OCI-M2 (cell line): ENCODE data around the gene TMCO6.
"Not testable (repeated sequence)": the region's sequence is repeated elsewhere in the genome, so short reads cannot be mapped to it uniquely, and the experiment has no call there.

Source experiments
- DNase-seq: peaks from one replicate; lab custom pipeline; 2025; ENCODE audit not compliant: unreplicated experiment; lab: John Stamatoyannopoulos, UW

TMCO6 gene

DNA sequence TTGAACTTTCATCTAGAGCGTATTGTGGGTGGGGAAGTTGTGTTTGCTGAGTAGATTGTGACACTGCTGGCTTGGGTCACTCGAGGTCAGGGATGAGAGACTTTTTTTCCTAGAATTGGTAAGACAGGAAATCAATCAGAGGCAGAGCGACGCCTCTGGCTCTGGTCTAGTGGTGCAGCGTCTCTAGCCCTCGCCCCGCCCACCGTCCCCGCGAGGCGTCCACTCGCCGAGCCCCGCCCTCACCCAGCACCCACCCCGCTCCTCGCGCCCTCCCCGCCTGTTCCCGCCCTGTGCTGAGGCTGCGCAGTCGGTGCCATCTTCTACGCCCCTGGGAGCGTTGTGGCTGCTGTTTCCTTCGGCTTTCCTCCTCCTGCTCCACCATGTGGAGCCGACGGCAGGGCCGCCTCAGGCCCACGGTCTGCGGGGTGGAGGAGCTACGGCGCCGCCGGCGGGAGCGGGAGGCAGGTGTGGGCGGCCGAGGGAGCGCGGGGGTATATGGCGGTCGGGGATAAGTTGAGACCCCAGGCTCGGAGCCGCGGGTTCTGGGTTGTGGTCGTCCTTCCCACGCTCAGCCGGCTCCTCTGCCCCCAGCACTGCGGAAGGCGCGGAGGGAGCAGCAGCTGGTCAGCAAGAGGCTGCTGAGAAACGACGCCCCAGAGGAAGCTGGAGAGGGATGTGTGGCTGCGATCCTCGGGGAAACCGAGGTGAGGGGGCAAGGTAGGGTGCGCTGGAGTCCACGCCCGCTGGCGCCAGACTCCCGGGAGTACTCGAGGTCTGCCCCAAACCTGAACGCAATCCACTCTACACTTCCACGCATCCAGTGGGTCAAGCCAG is at the start of gene TMCO6:
TMCO6 (plus strand) TSS at position 304 of the 834 bp plus-strand sequence; CDS start at position 381, 77 bp downstream.
- DNase-seq = peak; percentile 89

DNA sequence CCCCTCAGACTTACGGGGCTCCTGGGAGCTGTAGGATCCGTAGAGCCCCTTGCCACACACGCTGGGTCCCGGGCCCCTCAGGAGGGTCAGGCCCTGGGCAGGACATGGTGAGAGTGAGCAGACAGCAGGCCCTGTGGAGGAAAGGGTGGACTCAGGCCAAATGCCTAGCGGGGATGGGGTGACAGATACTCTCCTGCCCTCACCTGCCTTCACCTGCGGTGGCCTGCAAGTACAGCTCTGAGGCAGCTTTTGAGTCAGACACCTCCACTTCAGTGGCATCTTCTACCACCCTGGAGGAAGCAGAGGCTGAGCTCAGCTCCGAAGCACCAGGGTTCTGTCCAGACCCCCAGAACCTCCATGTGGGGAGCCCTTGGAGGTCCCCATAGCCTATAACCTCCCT is 48.4 kb upstream of the TMCO6 start:
- DNase-seq = no peak

GRCh38 chr5:140591747-140592372 is 47.4 kb upstream of the TMCO6 start:
- no peak for DNase-seq

GRCh38 chr5:140593070-140593469 is 46.2 kb upstream of the TMCO6 start:
- not testable (repeated sequence) for DNase-seq

DNA sequence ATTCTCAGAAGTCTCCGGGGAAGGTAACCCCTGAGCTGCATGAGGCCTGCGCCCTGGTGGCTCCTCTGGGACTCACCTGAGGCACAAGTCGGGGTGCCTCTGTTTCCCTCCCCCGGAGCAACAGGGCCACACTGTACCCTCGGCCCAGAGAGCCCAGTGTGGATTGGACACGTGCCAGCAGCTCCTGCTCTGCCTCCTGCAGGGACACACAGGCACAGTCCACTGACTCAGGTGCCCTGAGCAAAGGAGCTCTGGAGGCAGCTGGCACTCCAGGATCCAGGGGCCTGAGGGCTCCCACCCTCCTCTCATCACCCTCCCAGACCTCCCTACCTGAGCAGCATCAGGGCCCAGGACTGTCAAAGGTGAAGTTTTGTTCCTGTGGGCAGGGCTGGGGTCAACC is 45.1 kb upstream of the TMCO6 start:
- no peak for DNase-seq

GRCh38 chr5:140595538-140596300 is 43.5 kb upstream of the TMCO6 start:
- no peak for DNase-seq

GRCh38 chr5:140596321-140596741 is 42.9 kb upstream of the TMCO6 start:
- no peak for DNase-seq

- DNase-seq = no peak
Observed at GRCh38 chr5:140598836-140599235, 40.4 kb upstream of the TMCO6 start.

DNA sequence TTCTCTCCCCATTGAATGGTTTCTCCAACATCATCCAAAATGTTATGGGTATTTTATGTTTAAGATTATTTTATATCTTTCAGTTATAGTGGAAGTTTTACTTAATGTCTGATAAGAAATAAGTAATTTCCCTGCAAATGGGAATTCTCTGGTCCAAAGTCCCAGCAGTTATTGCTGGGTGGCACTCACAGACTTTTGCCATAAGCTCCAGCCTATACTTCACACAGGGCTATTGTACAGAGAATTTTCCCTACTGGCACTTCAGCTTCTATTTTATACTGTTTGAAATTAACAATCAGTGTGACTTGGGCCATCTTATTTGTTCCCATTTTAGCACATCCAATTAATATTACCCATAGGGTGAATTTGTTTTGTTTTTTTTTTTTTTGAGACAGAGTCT is 39.2 kb upstream of the TMCO6 start:
- DNase-seq = no peak

DNA sequence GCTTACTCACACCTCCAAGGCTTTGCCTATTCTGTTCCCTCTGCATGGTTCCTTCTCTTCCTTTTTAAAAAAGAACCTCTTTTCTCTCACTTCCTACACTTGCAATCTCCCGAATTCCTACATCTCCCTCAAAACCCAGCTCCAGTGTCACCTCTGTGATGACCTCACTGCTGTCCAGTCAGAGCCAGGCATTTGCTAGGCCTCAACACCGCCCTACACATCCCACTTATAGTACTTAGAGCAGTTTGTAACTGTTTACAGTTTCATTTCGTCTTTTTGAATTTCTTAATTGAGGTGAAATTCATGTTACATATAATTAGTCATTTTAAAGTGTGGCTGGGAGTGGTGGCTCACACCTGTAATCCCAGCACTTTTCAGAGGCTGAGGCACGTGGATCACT is 37.1 kb upstream of the TMCO6 start:
- DNase-seq = no peak

- DNase-seq = not testable (repeated sequence)
Observed at GRCh38 chr5:140603446-140603698, 35.9 kb upstream of the TMCO6 start.

DNA sequence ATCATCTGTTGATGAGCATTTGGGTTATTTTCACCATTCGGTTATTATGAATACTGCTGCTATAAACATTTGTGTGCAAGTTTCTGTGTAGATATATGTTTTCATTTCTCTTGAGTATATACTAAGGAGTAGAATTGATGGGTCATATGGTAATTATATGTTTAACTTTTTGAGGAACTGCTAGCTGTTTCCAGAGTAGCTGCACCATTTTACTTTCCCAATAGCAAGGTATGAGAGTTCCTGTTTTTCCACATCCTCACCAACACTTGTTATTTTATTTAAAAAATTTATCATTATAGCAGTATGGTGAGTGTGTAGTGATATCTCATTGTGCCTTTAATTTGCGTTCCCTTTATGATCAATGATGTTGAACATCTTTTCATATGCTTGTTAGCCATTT is 35.5 kb upstream of the TMCO6 start:
- no peak for DNase-seq

DNA sequence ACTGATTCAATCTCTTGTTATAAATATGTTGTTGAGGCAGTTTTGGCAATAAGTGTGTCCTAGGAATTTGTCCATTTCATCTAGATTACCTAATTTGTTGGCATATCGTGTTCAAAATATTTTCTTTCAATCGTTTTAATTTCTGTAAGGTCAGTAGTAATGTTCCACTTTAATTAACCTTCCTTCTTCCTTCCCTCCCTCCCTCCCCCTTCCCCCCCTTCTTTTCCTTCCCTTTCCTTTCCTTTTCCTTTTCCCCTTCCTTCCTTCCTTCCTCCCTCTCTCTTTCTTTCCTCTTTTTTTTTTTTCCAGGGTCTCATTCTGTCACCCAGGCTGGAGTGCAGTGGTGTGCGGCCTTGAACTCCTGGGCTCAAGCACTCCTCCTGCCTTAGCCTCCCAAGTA is 33.4 kb upstream of the TMCO6 start:
- DNase-seq = no peak

GRCh38 chr5:140607031-140607430 is 32.2 kb upstream of the TMCO6 start:
- no peak for DNase-seq

DNA sequence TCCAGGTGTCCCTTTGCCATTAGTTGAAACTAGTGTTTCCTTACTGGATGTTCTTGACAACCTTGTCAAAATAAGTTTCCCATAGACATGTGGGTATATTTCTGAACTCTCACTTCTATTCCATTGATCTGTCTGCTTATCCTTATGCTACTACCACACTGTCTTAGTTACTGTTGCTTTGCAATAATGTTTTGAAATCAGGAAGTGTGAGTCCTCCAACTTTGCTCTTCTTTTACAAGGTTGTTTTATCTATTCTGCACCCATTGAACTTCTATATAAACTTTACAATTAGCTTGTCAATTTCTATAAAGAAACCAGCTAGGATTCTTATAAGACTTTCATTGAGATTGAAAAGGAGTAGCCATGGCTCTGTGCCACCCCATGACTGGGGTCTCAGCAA is 30.5 kb upstream of the TMCO6 start:
- no peak for DNase-seq

- no peak for DNase-seq
Observed at GRCh38 chr5:140609126-140609525, 30.1 kb upstream of the TMCO6 start.

GRCh38 chr5:140611020-140611521 is 28.2 kb upstream of the TMCO6 start:
- DNase-seq = peak; percentile 23

DNA sequence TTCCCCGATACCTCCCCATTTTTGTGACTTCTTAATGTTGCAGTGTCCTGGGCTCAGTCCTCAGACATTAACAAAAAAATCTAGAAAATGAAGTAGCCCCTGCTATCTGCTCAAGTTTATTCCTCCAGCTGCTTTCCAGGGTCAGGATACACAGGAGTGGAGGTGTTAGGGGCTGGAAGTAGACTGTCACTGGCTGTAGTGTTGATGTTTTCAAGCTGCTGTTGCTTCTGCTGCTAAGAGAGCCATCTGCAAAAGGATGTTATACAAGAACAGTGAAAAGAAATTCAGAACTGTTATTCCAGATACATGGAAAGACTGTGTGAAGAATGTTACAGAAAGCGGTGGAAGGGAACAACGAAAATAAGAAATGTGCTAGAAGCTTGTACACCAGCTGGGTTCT is 16.9 kb upstream of the TMCO6 start:
- DNase-seq = no peak

DNA sequence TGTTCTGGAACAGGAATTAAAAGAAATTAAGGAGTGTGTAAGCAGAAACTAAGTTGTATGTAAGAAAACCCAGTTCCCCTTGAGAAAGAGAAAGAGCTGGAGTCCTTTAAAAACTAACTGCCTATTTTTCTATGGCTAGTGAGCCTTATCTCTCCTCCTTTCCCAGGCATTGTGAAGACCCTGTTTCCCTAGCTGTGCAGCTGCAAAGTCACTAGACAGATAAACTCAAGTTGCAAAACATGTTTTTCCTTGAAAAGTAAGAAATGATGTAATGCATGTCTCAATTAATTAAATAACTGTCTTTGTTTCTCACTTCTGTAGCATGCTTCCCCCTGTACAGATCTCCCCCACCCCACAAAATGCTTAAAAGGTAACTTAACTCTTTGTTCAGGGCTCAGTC is 16.2 kb upstream of the TMCO6 start:
- DNase-seq = not testable (repeated sequence)

DNA sequence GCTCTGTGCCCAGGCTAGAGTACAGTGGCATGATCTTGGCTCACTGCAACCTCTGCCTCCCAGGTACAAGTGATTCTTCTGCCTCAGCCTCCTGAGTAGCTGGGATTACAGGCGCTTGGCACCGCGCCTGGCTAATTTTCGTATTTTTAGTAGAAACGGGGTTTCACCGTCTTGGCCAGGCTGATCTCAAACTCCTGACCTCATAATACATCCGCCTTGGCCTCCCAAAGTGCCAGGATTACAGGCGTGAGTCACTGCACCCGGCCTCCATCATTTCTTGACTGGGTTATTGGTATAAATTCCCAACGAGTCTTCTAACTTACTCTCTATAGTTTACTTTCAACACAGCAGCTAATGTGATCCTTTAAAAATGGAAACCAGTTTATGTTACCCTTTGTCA is 14.4 kb upstream of the TMCO6 start:
- DNase-seq = not testable (repeated sequence)

DNA sequence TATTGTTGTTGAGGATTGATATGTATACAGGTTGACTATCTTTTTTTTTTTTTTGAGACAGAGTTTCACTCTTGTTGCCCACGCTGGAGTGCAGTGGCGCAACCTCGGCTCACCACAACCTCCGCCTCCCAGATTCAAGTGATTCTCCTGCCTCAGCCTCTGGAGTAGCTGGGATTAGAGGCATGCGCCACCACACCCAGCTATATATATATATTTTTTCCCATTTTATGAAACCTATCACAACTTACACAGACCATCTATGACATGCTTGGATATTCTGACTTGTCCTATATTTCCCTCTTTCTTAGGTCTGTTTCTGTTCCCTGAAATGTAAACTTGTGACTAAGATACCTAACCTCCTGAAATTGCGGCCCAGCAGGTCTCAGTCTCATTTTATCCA is 11.3 kb upstream of the TMCO6 start:
- DNase-seq = no peak

GRCh38 chr5:140628711-140629110 is 10.5 kb upstream of the TMCO6 start:
- DNase-seq = no peak
